ENCODE data around the gene PARN.

PARN gene

GRCh38 chr16:14473488-14473887, 156.6 kb downstream of the PARN start:
- H3K27ac Mint-ChIP-seq: no peak overlapping the region
- no peaks in the 10 kb centered on the region for H3K27me3 Mint-ChIP-seq (ENCODE audit: low read depth)
- peaks cover 11% of the 10 kb centered on the region for H3K9me3 Mint-ChIP-seq
- H3K36me3 Mint-ChIP-seq (ENCODE audit: low read depth): peaks cover 14% of the 10 kb centered on the region
- no peak overlapping the region for H3K4me3 Mint-ChIP-seq
- H3K4me1 Mint-ChIP-seq: peaks cover 8% of the 10 kb centered on the region
- TF ChIP-seq CTCF (IDR thresholded peaks at IDR 0.05; ENCODE audit: unreplicated experiment in 3 of 3): no peak

GRCh38 chr16:14472357-14472756, 157.7 kb downstream of the PARN start:
- TF ChIP-seq CTCF (IDR thresholded peaks at IDR 0.05; ENCODE audit: unreplicated experiment in 3 of 3): no peak

GRCh38 chr16:14470788-14471187, 159.3 kb downstream of the PARN start:
- peaks cover 8% of the 10 kb centered on the region for H3K36me3 Mint-ChIP-seq (ENCODE audit: low read depth)
- peaks cover 14% of the 10 kb centered on the region for H3K4me1 Mint-ChIP-seq
- TF ChIP-seq CTCF (IDR thresholded peaks at IDR 0.05; ENCODE audit: unreplicated experiment in 3 of 3): no peak
- no peaks in the 10 kb centered on the region for H3K27me3 Mint-ChIP-seq (ENCODE audit: low read depth)
- H3K9me3 Mint-ChIP-seq: no peaks in the 10 kb centered on the region
- H3K27ac Mint-ChIP-seq: no peak overlapping the region
- no peak overlapping the region for H3K4me3 Mint-ChIP-seq

More at GRCh38 chr16:14472357-14472756, 157.7 kb downstream of the PARN start:
- Mint-ChIP-seq H3K27me3 (ENCODE audit: low read depth) (no peaks in the 10 kb centered on the region), H3K9me3 (peaks cover 5% of the 10 kb centered on the region), H3K4me3 (no peak overlapping the region), H3K27ac (no peak overlapping the region), H3K36me3 (ENCODE audit: low read depth) (peaks cover 10% of the 10 kb centered on the region), H3K4me1 (peaks cover 14% of the 10 kb centered on the region)

- TF ChIP-seq CTCF (IDR thresholded peaks at IDR 0.05; ENCODE audit: unreplicated experiment in 3 of 3): no peak
- Mint-ChIP-seq H3K27ac (no peak overlapping the region), H3K27me3 (ENCODE audit: low read depth) (no peaks in the 10 kb centered on the region), H3K36me3 (ENCODE audit: low read depth) (peaks cover 38% of the 10 kb centered on the region), H3K4me1 (peaks cover 14% of the 10 kb centered on the region), H3K9me3 (peaks cover 23% of the 10 kb centered on the region), H3K4me3 (no peak overlapping the region)
Measured at GRCh38 chr16:14465799-14466198, 164.3 kb downstream of the PARN start.

GRCh38 chr16:14464796-14465195, 165.3 kb downstream of the PARN start:
- H3K4me3 Mint-ChIP-seq: no peak overlapping the region
- peaks cover 41% of the 10 kb centered on the region for H3K36me3 Mint-ChIP-seq (ENCODE audit: low read depth)
- H3K4me1 Mint-ChIP-seq: peaks cover 13% of the 10 kb centered on the region
- H3K27me3 Mint-ChIP-seq (ENCODE audit: low read depth): no peaks in the 10 kb centered on the region
- H3K9me3 Mint-ChIP-seq: peaks cover 23% of the 10 kb centered on the region
- no peak overlapping the region for H3K27ac Mint-ChIP-seq
- no peak for TF ChIP-seq CTCF (IDR thresholded peaks at IDR 0.05; ENCODE audit: unreplicated experiment in 3 of 3)

- Mint-ChIP-seq H3K36me3 (ENCODE audit: low read depth) (peaks cover 41% of the 10 kb centered on the region), H3K27me3 (ENCODE audit: low read depth) (no peaks in the 10 kb centered on the region), H3K9me3 (peaks cover 23% of the 10 kb centered on the region), H3K27ac (no peak overlapping the region), H3K4me3 (no peak overlapping the region), H3K4me1 (peaks cover 7% of the 10 kb centered on the region)
- TF ChIP-seq CTCF (IDR thresholded peaks at IDR 0.05; ENCODE audit: unreplicated experiment in 3 of 3): no peak
Measured at GRCh38 chr16:14464192-14464591, 165.9 kb downstream of the PARN start.

All from nephron (organoid).